HG03354 (cell line): ENCODE measurements around the gene STARD3.
"Not testable (repeated sequence)": the region's sequence is repeated elsewhere in the genome, so short reads cannot be mapped to it uniquely, and the experiment has no call there.

Experiments
- ATAC-seq: cut with Tn5 transposase; IDR thresholded peaks from one replicate; pipeline ENCODE4 v1.9.1; 2021; ENCODE audit warnings: mild to moderate bottlenecking; ENCODE audit not compliant: unreplicated experiment, poor library complexity, severe bottlenecking

Gene STARD3

DNA sequence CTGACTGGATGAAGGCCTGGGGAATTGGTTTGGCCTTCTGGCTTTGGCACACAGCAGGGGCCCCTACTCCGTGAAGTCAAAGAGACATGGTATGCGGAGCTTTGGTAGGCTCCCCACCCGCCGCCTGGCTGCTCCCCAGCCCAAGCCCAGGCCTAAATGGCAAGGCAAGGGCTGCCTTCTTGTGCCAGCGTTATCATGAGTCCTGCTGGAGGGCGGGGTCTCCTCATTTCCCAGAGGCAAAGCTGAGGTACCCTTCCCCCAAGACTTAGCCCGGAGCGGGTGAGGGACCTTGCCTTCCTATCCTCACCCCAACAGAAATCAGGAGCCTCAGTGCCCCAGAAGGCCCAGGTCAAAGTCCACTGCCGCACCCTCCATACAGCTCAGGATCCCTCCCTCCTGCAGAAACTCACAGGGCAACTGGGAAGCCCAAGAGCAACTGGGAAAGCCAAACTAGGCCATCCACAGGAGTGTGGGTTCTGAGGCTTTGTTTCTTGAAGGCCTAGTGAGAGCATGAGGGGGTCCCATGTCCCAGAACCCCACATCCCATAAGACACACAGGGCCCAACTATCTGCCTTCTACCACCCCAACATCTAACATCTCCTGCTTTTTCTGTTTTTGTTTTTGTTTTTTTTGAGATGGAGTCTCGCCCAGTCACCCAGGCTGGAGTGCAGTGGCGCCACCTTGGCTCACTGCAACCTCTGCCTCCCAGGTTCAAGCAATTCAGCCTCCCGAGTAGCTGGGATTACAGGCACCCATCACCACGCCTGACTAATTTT, 41.6 kb downstream of the STARD3 start:
- no peak for ATAC-seq

DNA sequence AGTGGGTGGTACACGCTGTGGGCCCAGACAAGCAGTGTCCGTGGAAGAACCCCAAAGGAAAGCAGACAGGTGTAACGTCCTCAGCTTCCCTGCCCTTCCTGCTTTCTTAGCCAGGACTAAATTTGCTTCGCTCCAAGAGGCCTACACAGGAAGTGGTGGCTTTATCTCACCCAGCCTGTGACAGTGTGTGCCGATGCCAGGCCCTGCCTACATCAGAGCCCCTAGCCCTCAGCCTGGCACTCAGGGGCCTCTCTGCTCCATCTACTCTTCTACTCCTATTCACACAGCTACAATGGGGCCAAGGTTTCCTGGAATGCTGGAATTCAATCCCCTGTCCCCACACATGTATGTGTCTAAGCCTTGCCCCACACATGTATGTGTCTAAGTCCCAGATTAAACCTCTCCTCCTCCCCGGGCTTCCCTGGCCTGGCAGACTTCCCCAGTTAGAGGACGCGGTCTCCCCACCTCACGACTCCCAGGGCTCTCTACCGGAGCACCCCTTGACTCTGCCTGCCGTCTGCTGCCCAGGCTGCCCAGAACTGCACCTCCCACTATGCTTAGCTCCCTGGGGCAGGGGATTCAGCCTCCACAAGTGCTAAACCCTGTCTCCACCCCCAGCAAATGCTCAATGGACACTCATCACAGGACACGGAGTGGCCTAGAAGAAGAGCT, 42.7 kb downstream of the STARD3 start:
- no peak for ATAC-seq

DNA sequence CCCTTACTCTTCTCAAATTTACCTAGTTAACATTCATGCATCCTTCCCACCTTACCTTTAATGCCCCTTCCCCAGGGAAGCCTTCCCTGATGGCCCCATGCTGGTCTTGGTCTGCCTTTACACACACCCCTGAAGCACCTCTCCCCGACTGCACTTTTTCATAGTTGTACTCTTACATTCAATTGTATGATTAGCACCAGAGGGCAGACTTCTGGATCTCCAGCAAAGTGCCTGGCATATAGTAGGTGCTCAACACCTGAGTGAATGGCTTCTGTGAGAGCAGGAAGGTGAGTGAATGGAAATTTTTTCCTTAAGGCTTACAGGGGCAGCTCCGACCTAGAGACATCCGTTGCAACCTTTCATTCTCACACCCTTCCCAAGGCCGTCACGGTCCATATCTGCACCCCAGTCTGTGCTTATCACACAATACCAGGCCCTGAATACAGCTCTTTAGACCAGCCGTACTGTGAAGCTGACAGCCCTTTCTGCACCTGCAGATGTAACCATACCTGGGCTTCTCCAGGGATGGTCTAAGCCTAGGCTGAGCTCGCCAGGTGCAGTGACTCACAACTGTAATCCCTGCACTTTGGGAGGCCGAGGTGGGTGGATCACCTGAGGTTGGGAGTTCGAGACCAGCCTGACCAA, 46.5 kb downstream of the STARD3 start:
- no peak for ATAC-seq

DNA sequence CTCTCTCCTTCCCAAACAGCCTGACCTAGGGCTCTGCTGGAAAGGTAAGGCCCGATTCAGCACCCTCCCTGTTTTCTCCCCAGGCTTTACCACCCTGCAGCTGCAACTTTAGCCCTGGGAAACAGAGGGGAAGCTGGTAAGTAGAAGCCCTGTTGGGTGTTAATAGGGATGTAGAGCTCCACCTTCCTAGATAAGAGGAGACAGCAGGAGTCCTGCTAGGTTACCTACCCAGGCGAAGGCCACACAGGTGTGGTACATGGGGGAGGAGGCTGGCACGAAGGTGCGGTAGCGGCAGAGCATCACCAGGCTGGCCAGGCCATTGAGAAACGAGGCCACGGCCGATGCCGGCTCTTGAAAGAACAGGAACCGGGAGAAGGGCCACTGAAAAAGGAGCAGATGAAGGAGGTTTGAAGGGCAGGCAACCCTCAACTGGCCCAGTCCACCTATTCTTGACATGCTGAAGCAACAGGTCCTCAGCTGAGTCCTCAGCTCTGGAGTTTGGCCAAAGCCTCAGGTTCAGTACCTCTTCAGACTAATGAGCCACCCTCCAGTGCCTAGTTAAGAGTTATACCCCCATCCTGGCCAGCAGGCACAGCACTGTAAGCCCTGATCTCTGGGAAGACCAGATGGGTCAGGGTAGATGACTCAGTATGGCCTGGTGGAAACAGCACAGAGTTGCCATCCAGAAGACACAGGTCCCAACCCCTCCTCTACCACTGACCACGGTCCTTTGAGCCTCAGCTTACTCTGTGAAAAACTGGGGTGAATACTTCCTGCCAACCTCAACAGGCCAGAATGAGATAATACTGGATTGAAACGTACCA, 47.6 kb downstream of the STARD3 start:
- ATAC-seq, result no peak

DNA sequence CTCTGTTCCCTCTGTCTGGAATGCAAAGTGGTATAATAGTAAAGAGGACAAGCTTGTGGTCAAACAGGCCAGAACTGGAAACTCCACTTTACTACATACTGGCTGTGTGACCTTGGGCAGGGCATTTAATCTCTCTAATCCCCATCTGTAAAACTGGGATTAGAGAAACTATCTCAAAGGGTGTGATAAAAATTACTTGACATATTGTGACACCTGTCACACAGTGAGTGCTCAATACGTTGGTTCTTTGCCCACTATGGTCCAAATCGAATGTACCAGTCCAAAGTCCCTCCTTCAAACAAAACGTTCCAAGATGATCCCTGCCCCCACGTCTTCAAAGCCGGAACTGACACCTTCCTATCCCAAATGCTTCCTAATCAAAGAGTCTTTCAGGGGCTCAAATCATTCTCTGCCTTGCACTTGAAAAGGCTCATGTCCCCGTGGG, 50.2 kb downstream of the STARD3 start:
- no peak for ATAC-seq

DNA sequence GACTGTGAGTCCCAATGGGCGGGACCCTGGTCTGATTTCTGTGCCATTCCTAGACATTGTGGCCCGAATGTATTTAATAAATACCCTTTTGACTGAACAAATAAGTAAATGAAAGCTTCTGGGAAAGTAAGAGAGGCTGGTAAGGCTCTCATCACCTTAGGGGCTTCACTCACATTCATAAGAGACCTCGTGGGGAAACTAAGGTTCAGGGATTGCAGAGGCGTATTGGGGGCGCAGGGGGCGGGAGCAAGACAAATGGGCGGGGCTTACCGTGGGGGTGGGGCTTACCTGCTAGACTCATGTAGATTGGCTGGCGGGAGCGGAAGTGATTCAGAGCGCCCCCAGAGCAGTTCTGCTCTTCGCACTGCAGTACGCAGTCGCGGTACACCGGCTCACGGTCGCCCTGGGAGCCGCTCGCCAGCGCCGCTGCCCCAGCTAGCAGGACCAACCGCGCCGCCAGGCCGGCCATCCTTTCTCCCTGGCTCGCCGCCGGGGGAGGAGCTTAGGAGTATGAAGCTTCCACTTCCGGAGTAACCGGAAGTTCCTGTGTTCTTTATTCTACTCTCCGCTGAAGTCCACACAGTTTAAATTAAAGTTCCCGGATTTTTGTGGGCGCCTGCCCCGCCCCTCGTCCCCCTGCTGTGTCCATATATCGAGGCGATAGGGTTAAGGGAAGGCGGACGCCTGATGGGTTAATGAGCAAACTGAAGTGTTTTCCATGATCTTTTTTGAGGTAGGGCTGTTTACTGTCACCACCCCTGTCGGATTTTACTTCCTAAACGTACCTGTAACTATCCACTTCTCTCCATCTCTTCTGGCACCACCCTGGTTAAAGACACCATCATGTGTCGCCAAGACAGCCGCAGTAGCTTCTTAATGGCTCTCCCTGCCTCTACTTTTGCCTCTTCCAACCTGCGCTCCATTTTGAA, 50.9 kb downstream of the STARD3 start, which contains the start of gene PGAP3:
PGAP3 (minus strand) TSS at position 512 of the 929 bp plus-strand sequence; CDS start at position 469, 43 bp downstream.
- ATAC-seq, result peak; percentile 92

DNA sequence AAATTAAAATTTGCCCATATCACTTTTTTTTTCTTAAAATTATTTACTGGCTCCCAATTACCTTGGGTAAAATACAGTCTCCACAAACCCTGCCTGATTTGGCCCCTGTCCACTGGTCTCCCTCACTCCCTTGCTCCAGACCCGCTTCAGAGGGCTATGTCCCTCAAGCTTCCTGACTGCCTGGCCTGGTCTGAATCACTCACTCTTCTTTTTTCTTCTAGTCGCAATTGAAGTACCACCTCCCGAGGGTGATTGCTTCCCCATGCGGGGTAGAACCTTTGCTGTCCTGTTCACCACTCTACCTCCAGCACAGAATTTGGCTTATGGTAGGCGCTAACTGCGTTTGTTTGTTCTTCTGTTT, 51.5 kb downstream of the STARD3 start:
- ATAC-seq, result no peak

DNA sequence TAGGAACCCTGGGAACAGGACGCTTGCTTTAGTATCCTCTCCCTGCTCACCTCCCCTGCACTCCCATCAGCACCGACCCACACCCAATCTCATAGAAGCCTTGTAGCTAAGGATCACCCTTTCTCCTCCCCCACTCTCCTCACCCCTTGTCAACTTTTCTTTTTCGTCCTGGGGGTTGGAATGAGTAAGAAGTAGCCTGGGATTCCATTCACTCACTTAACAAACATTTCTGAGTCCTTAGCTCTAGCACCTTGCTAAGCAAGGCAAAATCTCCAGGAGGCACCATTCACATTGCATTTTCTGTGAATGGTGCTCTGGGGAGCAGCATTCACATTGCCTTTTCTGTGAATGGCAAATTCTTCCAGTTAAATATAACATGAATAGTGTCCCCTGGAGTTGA, 52.0 kb downstream of the STARD3 start:
- no peak for ATAC-seq

DNA sequence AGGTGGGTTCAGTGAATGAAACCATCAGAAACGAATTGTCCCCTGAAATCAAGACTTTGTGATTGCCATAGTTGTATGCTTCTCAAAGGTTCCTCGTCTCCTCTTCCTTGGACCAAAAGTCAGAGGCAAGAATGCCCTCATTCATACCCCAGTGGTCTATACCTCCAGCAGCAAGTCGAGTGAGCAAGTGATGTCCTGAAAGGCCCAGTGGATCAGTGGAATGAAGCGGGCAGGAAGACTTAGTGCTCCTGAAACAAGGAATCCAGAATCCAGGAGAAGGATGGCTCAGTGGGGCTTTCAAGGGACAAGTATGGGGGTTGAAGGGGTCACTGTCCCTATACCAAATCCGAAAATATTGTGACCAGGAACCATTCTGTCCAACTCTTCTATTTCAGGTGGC, 57.6 kb downstream of the STARD3 start:
- ATAC-seq, result no peak

DNA sequence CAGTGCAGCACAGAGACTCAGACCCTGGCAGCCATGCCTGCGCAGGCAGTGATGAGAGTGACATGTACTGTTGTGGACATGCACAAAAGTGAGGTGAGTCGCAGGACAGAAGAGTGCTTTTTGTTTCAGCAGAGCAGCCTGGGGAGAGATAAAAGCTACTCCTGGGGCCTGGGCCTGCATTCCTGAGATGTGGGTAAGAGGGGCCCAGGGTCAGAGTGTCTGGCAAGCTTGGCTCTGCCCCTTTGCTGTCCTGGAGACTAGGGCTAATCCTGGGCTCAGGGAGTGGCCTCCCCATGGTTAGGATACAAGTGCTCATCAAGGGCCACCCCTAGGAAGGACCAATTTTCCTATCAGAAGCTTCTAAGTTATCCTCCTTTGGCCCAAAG, 58.1 kb downstream of the STARD3 start:
- no peak for ATAC-seq

DNA sequence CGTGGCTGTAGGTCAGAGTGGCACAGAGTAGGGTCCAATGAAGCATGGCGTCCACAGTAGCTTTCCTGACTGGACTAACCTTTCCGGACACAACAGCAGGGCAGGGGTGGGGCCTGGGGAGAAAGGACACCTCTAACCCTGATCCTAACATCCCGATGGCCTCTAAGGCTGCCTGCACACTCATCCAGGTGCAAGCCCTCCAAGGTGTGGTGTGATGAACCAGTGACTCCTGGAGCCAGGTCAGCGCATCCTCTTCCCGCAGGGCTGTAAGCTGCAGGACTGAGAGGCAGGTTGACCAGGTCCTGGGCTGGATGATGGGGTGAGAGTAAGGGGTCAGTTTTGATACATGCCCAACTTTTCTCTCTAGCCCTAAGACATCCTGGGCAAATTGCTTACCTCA, 59.8 kb downstream of the STARD3 start:
- ATAC-seq, result no peak

DNA sequence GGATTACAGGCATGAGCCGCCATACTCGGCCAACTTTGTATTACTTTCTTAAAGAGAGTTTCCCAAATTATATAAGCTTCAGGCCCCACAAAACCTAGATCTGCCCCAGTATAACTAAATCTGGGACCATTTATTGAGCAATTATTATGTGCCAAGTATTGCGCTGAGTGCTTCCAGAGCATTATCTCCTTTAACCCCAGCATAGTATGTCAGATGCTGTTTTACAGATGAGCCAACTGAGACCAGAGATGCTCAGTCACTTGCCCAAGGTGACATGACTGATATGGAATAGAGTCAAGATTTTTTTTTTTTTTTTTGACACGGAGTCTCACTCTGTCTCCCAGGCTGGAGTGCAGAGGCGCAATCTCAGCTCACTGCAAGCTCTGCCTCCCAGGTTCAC, 61.0 kb downstream of the STARD3 start:
- ATAC-seq, result no peak

DNA sequence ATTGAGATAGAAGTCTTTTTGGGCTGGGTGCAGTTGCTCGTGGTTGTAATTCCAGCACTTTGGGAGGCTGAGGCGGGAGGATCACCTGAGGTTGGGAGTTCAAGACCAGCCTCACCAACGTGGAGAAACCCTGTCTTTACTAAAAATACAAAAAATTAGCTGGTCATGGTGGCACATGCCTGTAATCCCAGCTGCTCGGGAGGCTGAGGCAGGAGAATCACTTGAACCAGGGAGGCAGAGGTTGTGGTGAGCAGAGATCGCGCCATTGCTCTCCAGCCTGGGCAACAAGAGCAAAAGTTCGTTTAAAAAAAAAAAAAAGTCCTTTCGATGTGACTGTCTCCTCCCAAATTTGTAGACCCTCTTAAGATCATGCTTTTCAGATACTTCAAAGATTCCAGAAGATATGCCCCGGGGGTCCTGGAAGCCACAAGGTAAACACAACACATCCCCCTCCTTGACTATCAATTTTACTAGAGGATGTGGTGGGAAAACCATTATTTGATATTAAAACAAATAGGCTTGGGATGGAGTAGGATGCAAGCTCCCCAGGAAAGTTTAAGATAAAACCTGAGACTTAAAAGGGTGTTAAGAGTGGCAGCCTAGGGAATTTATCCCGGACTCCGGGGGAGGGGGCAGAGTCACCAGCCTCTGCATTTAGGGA, 62.3 kb downstream of the STARD3 start:
- not testable (repeated sequence) for ATAC-seq

DNA sequence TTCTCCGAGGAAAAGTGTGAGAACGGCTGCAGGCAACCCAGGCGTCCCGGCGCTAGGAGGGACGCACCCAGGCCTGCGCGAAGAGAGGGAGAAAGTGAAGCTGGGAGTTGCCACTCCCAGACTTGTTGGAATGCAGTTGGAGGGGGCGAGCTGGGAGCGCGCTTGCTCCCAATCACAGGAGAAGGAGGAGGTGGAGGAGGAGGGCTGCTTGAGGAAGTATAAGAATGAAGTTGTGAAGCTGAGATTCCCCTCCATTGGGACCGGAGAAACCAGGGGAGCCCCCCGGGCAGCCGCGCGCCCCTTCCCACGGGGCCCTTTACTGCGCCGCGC, 62.8 kb downstream of the STARD3 start, which contains the start of gene ERBB2:
ERBB2 (plus strand) TSS at position 247 of the 330 bp plus-strand sequence. CDS start 175 bp downstream, outside the sequence.
- no peak for ATAC-seq

DNA sequence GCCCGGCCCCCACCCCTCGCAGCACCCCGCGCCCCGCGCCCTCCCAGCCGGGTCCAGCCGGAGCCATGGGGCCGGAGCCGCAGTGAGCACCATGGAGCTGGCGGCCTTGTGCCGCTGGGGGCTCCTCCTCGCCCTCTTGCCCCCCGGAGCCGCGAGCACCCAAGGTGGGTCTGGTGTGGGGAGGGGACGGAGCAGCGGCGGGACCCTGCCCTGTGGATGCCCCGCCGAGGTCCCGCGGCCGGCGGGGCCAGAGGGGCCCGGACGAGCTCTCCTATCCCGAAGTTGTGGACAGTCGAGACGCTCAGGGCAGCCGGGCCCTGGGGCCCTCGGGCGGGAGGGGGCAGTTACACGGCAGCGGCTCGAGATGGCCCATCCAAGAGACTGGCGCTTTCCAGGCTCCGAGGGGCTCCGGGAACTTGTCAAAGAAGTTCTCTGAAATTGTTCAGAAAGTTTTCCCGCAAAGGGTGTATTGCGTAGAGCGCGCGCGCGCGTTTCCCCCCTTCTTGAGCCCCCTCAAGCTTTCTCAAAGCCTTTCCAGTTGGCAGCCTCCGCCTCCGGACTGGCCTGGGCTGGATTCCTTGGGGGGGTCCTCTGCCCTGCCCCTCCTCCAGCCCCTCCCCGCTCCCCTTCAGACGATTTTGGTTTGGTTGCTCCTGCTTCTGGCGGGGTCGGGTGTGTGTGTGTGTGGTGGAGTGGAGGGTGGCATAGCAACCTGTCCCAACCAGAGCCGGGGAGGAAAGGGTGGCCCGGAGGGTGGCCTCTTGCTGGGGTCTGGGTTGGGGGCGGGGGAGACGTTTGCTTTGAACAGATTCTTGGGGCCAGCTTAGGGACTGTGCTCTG, 63.4 kb downstream of the STARD3 start:
- no peak for ATAC-seq

DNA sequence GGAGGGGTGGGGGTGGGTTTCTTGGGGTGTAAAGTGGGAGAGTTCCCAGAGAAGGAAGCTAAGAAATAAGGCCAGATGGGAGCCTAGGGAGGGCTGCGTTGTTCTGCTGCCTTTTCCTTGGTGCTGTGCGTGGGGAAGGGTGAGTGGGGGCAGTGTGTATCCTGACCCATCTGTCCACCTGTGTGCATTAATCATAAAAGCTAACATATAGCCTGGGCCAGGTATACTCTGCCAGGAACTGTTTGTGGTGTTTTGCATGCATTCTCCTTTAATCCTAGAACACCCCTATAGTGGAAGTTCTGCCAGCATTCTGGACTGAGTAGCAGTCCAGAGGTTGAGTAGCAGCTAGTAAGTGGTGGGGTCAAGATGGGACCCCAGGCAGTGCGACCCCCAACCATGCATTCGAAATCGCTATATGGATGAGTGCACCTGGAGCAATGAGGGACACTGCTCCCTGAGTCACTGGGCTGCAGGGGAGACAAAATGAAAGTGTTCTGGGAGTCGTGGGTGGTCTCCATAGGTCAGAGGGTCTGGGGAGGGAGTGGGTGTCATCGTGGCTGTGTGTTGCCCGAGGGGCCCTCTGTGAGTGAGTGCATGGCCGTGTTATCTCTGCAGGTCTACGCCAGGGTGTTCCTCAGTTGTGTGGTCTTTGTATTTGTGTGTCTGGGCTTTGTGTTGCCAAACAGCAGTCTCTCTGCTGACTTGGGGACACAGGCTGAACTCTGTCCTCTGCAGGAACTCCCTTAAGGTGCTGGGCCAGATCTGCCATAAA, 64.3 kb downstream of the STARD3 start:
- no peak for ATAC-seq
